Activated CD4-positive, alpha-beta T cell treated with anti-CD3 and anti-CD28 coated beads for 36 hours (primary cell): ENCODE measurements around the gene SLC25A25. TPM values are rescaled to one million over a fixed set of nuclear protein-coding genes. Genes with fewer than 3 reads are reported as not detected.
"Not testable (repeated sequence)": the region's sequence is repeated elsewhere in the genome, so short reads cannot be mapped to it uniquely, and the experiment has no call there.

Source experiments
- ATAC-seq: fragments of 200-7000 bp; cut with Tn5 transposase; one replicate; pipeline ENCODE4 v1.10.0; 2021; ENCODE audit warnings: mild to moderate bottlenecking, moderate library complexity
- CTCF ChIA-PET: fragments of 350-600 bp; sonication (Branson Sonifier 250); formaldehyde crosslinking; loops from one replicate; lab custom pipeline; 2021; ENCODE audit warnings: antibody characterized with exemption; lab: Charles Lee
- POLR2A ChIA-PET: fragments of 350-600 bp; sonication (Branson Sonifier 250); formaldehyde crosslinking; loops from one replicate; lab custom pipeline; 2021; ENCODE audit warnings: antibody characterized with exemption, inconsistent platforms; lab: Charles Lee
- DNase-seq: peaks from one replicate; pipeline ENCODE4 v3.0.0-alpha.2; 2020
- H3K27ac Mint-ChIP-seq: one replicate; pipeline ENCODE4 v1.8.0; 2021; ENCODE audit warnings: mixed read lengths
- H3K27me3 Mint-ChIP-seq: one replicate; pipeline ENCODE4 v1.8.0; 2021; ENCODE audit warnings: mixed read lengths
- H3K36me3 Mint-ChIP-seq: one replicate; pipeline ENCODE4 v1.8.0; 2021; ENCODE audit warnings: low read depth, mixed read lengths
- H3K4me1 Mint-ChIP-seq: one replicate; pipeline ENCODE4 v1.8.0; 2021; ENCODE audit warnings: mixed read lengths
- H3K4me3 Mint-ChIP-seq: one replicate; pipeline ENCODE4 v1.8.0; 2021; ENCODE audit warnings: mild to moderate bottlenecking, moderate library complexity, mixed read lengths
- H3K9me3 Mint-ChIP-seq: one replicate; pipeline ENCODE4 v1.8.0; 2021; ENCODE audit warnings: low read depth, mixed read lengths
- intact Hi-C, 2 experiments: fragments of 100-400 bp; cut with DNase I in 1 of 2; cut with micrococcal nuclease in 1 of 2; formaldehyde crosslinking; loops; one replicate each; pipeline versions ENCODE4 v1.14.2 to v1.15.1; 2022 to 2024; cut with DNase I, micrococcal nuclease
- total RNA-seq, 2 experiments: library from RNA; stranded (reverse); gene quantifications; one replicate each; pipeline ENCODE4 v1.2.3, GENCODE V29; 2021

Gene SLC25A25
- total RNA-seq, 2 experiments from 2014 or later = 6.9 to 10.8 TPM

GRCh38 chr9:128127990-128128835 is 60.2 kb downstream of the SLC25A25 start:
- ATAC-seq (peak; percentile 84), DNase-seq (peak; percentile 90)
- H3K36me3 Mint-ChIP-seq = peaks cover 15% of the 10 kb centered on the region
- H3K4me1 Mint-ChIP-seq = peaks cover 29% of the 10 kb centered on the region
- intact Hi-C loops = loop anchor here (1.0 to 5.0 kb wide), 26 partner anchors 11 to 906 kb away; partner anchors contain the start of genes BBLN (in 2 of the 2), COQ4 (in 2 of the 2), NAIF1 (in 2 of the 2) and TRUB2 (in 2 of the 2)
- ChIA-PET CTCF (interaction anchor here (0.5 to 1.9 kb wide), 9 partner anchors 11 to 240 kb away, joined by 3 to 6 read pairs (median 4); no protein-coding TSS in a partner anchor), POLR2A (interaction anchor here (1.3 kb wide), 2 partner anchors 32 to 33 kb away, joined by 5 to 6 read pairs; partner anchors contain the start of gene BBLN)
- peak overlapping the region; percentile 96 for H3K27ac Mint-ChIP-seq
- H3K27me3 Mint-ChIP-seq = peaks cover 2% of the 10 kb centered on the region
- H3K9me3 Mint-ChIP-seq = no peaks in the 10 kb centered on the region
- H3K4me3 Mint-ChIP-seq = peak overlapping the region; percentile 96

GRCh38 chr9:128128836-128129590 is 61.0 kb downstream of the SLC25A25 start:
- DNase-seq = no peak
- ChIA-PET CTCF (interaction anchor here (0.5 to 1.9 kb wide), 7 partner anchors 12 to 1751 kb away, joined by 3 to 6 read pairs (median 4); no protein-coding TSS in a partner anchor), POLR2A (interaction anchor here (0.6 to 1.3 kb wide), 2 partner anchors 32 to 1043 kb away, joined by 4 to 6 read pairs; no protein-coding TSS in a partner anchor)
- peaks cover 29% of the 10 kb centered on the region for H3K4me1 Mint-ChIP-seq
- intact Hi-C loops = loop anchor here (1.0 to 5.0 kb wide), 23 partner anchors 31 to 907 kb away; partner anchors contain the start of genes BBLN (in 2 of the 2), COQ4 (in 2 of the 2), NAIF1 (in 2 of the 2) and TRUB2 (in 2 of the 2)
- no peaks in the 10 kb centered on the region for H3K9me3 Mint-ChIP-seq
- peaks cover 11% of the 10 kb centered on the region for H3K36me3 Mint-ChIP-seq
- H3K27ac Mint-ChIP-seq = peak overlapping the region; percentile 75
- H3K27me3 Mint-ChIP-seq = peaks cover 2% of the 10 kb centered on the region
- ATAC-seq = no peak
- H3K4me3 Mint-ChIP-seq = peak overlapping the region; percentile 96

- POLR2A ChIA-PET, H3K27me3 Mint-ChIP-seq, H3K4me3 Mint-ChIP-seq, ATAC-seq, H3K9me3 Mint-ChIP-seq, H3K27ac Mint-ChIP-seq, H3K36me3 Mint-ChIP-seq: not testable (repeated sequence)
- intact Hi-C loops = loop anchor here (2.0 to 5.0 kb wide), 7 partner anchors 31 to 908 kb away; partner anchors contain the start of genes BBLN (in 1 of the 2), CIZ1 (in 1 of the 2), COQ4 (in 1 of the 2) and DPM2 (in 1 of the 2)
- peak; percentile 75 for DNase-seq
- peaks cover 24% of the 10 kb centered on the region for H3K4me1 Mint-ChIP-seq
- CTCF ChIA-PET = interaction anchor here (0.6 kb wide), 1 partner anchor 20 kb away, joined by 4 read pairs; no protein-coding TSS in a partner anchor
Observed at GRCh38 chr9:128129976-128130590, 62.1 kb downstream of the SLC25A25 start.

- H3K36me3 Mint-ChIP-seq, intact Hi-C loops, H3K4me3 Mint-ChIP-seq, ATAC-seq, POLR2A ChIA-PET, H3K27me3 Mint-ChIP-seq, DNase-seq, H3K9me3 Mint-ChIP-seq, H3K27ac Mint-ChIP-seq: not testable (repeated sequence)
- peaks cover 19% of the 10 kb centered on the region for H3K4me1 Mint-ChIP-seq
- CTCF ChIA-PET = interaction anchor here (0.6 kb wide), 1 partner anchor 19 kb away, joined by 4 read pairs; no protein-coding TSS in a partner anchor
Observed at GRCh38 chr9:128130651-128131050, 62.6 kb downstream of the SLC25A25 start.

- H3K36me3 Mint-ChIP-seq, H3K4me3 Mint-ChIP-seq, H3K27ac Mint-ChIP-seq, H3K9me3 Mint-ChIP-seq, ATAC-seq, intact Hi-C loops, H3K27me3 Mint-ChIP-seq, DNase-seq, POLR2A ChIA-PET, CTCF ChIA-PET: not testable (repeated sequence)
- peaks cover 12% of the 10 kb centered on the region for H3K4me1 Mint-ChIP-seq
Observed at GRCh38 chr9:128131346-128131745, 63.3 kb downstream of the SLC25A25 start.

- H3K4me3 Mint-ChIP-seq, H3K9me3 Mint-ChIP-seq, POLR2A ChIA-PET, H3K27me3 Mint-ChIP-seq, H3K27ac Mint-ChIP-seq, DNase-seq, ATAC-seq, intact Hi-C loops, H3K36me3 Mint-ChIP-seq: not testable (repeated sequence)
- CTCF ChIA-PET = interaction anchor here (0.6 to 1.6 kb wide), 2 partner anchors 15 to 428 kb away, joined by 3 to 6 read pairs; no protein-coding TSS in a partner anchor
- peaks cover 11% of the 10 kb centered on the region for H3K4me1 Mint-ChIP-seq
Observed at GRCh38 chr9:128132139-128132538, 64.1 kb downstream of the SLC25A25 start.

- H3K27me3 Mint-ChIP-seq, CTCF ChIA-PET, H3K36me3 Mint-ChIP-seq, H3K9me3 Mint-ChIP-seq, DNase-seq, POLR2A ChIA-PET, H3K27ac Mint-ChIP-seq, ATAC-seq, intact Hi-C loops, H3K4me1 Mint-ChIP-seq, H3K4me3 Mint-ChIP-seq: not testable (repeated sequence)
Observed at GRCh38 chr9:128135561-128135960, 67.5 kb downstream of the SLC25A25 start.

- no peaks in the 10 kb centered on the region for H3K9me3 Mint-ChIP-seq
- ATAC-seq (no peak), DNase-seq (no peak)
- H3K27ac Mint-ChIP-seq = no peak overlapping the region
- H3K36me3 Mint-ChIP-seq = no peaks in the 10 kb centered on the region
- no peaks in the 10 kb centered on the region for H3K27me3 Mint-ChIP-seq
- POLR2A ChIA-PET = interaction anchor here (0.6 kb wide), 1 partner anchor 811 kb away, joined by 7 read pairs; no protein-coding TSS in a partner anchor
- peaks cover 5% of the 10 kb centered on the region for H3K4me1 Mint-ChIP-seq
- H3K4me3 Mint-ChIP-seq = no peak overlapping the region
- intact Hi-C loops = no loop called here
- CTCF ChIA-PET = interaction anchor here (1.2 kb wide), 1 partner anchor 11 kb away, joined by 3 read pairs; no protein-coding TSS in a partner anchor
Observed at GRCh38 chr9:128136816-128137793, 69.1 kb downstream of the SLC25A25 start.

GRCh38 chr9:128138001-128138400 is 70.0 kb downstream of the SLC25A25 start:
- ChIA-PET POLR2A (no interaction called here), CTCF (no interaction called here)
- intact Hi-C loops = no loop called here
- H3K4me3 Mint-ChIP-seq = no peak overlapping the region
- H3K36me3 Mint-ChIP-seq = no peaks in the 10 kb centered on the region
- no peak overlapping the region for H3K27ac Mint-ChIP-seq
- no peaks in the 10 kb centered on the region for H3K9me3 Mint-ChIP-seq
- DNase-seq (no peak), ATAC-seq (no peak)
- H3K4me1 Mint-ChIP-seq = peaks cover 8% of the 10 kb centered on the region
- no peaks in the 10 kb centered on the region for H3K27me3 Mint-ChIP-seq

- DNase-seq (no peak), ATAC-seq (no peak)
- CTCF ChIA-PET = no interaction called here
- Mint-ChIP-seq H3K27me3 (no peaks in the 10 kb centered on the region), H3K4me1 (peaks cover 10% of the 10 kb centered on the region), H3K4me3 (no peak overlapping the region), H3K9me3 (no peaks in the 10 kb centered on the region), H3K36me3 (no peaks in the 10 kb centered on the region), H3K27ac (no peak overlapping the region)
- POLR2A ChIA-PET = no interaction called here
- intact Hi-C loops = no loop called here
Observed at GRCh38 chr9:128139621-128140020, 71.6 kb downstream of the SLC25A25 start.
